Activated CD4-positive, alpha-beta T cell treated with anti-CD3 and anti-CD28 coated beads, Interleukin-2, amount 10 ng/mL, durations not matched to agents 24 days and 14 days (primary cell): ENCODE results near the gene CHSY1. TPM values are rescaled to one million over a fixed set of nuclear protein-coding genes. Genes with fewer than 3 reads are reported as not detected.
"Not testable (repeated sequence)": the region's sequence is repeated elsewhere in the genome, so short reads cannot be mapped to it uniquely, and the experiment has no call there.

Source experiments
- DNase-seq: peaks from one replicate; pipeline ENCODE4 v3.0.0; 2022
- H3K27ac Mint-ChIP-seq: one replicate; pipeline ENCODE4 v1.8.0; 2022; ENCODE audit warnings: mild to moderate bottlenecking, mixed read lengths
- H3K27me3 Mint-ChIP-seq: one replicate; pipeline ENCODE4 v1.8.0; 2022; ENCODE audit warnings: mixed read lengths
- H3K36me3 Mint-ChIP-seq: one replicate; pipeline ENCODE4 v1.8.0; 2022; ENCODE audit warnings: low read depth, mild to moderate bottlenecking, mixed read lengths
- H3K4me1 Mint-ChIP-seq: one replicate; pipeline ENCODE4 v1.8.0; 2021; ENCODE audit warnings: mixed read lengths
- H3K4me3 Mint-ChIP-seq: one replicate; pipeline ENCODE4 v1.8.0; 2022; ENCODE audit warnings: mild to moderate bottlenecking, moderate library complexity, mixed read lengths
- H3K9me3 Mint-ChIP-seq: one replicate; pipeline ENCODE4 v1.8.0; 2021; ENCODE audit warnings: mixed read lengths
- intact Hi-C: fragments of 100-400 bp; cut with micrococcal nuclease; formaldehyde crosslinking; loops from one replicate; pipeline ENCODE4 v1.15.1; 2023
- total RNA-seq: library from RNA; stranded (reverse); gene quantifications from 2 replicates; pipeline ENCODE4 v1.2.3, GENCODE V29; 2022

CHSY1 gene, protein sequence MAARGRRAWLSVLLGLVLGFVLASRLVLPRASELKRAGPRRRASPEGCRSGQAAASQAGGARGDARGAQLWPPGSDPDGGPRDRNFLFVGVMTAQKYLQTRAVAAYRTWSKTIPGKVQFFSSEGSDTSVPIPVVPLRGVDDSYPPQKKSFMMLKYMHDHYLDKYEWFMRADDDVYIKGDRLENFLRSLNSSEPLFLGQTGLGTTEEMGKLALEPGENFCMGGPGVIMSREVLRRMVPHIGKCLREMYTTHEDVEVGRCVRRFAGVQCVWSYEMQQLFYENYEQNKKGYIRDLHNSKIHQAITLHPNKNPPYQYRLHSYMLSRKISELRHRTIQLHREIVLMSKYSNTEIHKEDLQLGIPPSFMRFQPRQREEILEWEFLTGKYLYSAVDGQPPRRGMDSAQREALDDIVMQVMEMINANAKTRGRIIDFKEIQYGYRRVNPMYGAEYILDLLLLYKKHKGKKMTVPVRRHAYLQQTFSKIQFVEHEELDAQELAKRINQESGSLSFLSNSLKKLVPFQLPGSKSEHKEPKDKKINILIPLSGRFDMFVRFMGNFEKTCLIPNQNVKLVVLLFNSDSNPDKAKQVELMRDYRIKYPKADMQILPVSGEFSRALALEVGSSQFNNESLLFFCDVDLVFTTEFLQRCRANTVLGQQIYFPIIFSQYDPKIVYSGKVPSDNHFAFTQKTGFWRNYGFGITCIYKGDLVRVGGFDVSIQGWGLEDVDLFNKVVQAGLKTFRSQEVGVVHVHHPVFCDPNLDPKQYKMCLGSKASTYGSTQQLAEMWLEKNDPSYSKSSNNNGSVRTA
- total RNA-seq: 61.7 and 62.6 TPM in 2 replicates

GRCh38 chr15:101251830-101252820, at the start of gene CHSY1:
CHSY1 (minus strand) TSS chr15:101252048; CDS start chr15:101251456, 592 bp downstream.
- Mint-ChIP-seq H3K27me3 (no peaks in the 10 kb centered on the region), H3K4me3 (peak within 1 kb of the TSS; percentile 91), H3K36me3 (peaks cover 26% of the 10 kb centered on the region), H3K4me1 (peaks cover 57% of the 10 kb centered on the region), H3K27ac (peak within 1 kb of the TSS; percentile 93), H3K9me3 (no peaks in the 10 kb centered on the region)
- intact Hi-C loops: loop anchor here (1.0 to 5.0 kb wide), 3 partner anchors 23 to 91 kb away; no protein-coding TSS in a partner anchor
- DNase-seq: peak; percentile 97

DNA sequence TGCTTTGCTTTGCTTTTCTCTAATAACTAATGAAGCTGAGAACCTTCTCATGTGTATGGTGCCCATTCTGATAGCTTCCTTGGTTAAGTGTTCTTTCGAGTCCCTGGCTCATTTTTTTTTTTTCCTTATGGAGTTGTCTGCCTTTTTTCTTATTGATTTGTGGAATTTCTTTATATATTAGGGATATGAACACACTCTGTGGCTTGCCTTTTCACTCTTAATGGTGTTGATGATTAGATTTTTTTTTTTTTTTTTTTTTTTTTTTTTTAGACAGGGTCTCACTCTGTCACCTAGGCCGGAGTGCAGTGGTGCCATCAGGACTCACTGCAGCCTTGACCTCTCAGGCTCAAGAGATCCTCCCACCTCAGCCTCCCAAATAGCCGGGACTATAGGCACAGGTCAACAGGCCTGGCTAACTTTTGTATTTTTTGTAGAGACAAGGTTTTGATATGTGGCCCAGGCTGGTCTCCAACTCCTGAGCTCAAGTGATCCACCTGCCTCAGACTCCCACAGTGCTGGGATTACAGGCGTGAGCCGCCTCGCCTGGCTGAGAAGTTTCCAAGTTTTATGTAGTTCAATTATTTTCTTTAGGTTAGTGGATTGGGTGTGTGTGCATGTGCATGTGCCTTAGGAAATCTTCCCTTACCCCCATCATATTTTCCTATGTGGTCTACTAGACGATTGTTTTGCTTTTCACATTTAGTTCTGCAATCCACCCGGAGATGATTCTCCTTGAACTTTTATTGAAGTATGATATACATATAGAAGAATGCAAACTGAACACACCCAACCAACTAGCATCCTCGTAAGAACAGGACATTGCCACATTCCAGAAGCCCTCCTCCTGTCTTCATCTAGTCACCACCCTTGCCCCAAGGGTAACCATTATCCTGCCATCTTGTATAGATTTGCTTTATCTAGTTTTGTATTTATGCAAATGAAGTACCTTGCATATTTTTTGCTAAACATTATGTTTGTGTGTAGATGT, 44.9 kb upstream of the CHSY1 start:
- Mint-ChIP-seq H3K36me3 (peaks cover 24% of the 10 kb centered on the region), H3K9me3 (no peaks in the 10 kb centered on the region), H3K27ac (peak overlapping the region; percentile 48), H3K4me1 (peaks cover 29% of the 10 kb centered on the region), H3K27me3 (peaks cover 2% of the 10 kb centered on the region), H3K4me3 (peak overlapping the region; percentile 90)
- DNase-seq: no peak
- intact Hi-C loops: no loop called here

GRCh38 chr15:101295607-101296161, 43.8 kb upstream of the CHSY1 start:
- Mint-ChIP-seq H3K36me3 (peaks cover 30% of the 10 kb centered on the region), H3K9me3 (no peaks in the 10 kb centered on the region), H3K4me3 (peak overlapping the region; percentile 90), H3K27ac (peak overlapping the region; percentile 96), H3K4me1 (peaks cover 33% of the 10 kb centered on the region), H3K27me3 (no peaks in the 10 kb centered on the region)
- DNase-seq: no peak
- intact Hi-C loops: loop anchor here (1.0 to 2.0 kb wide), 5 partner anchors 18 to 429 kb away; partner anchors contain the start of genes SELENOS, TARS3 and TM2D3

GRCh38 chr15:101294731-101295606, 43.1 kb upstream of the CHSY1 start, which contains the start of gene SNRPA1:
SNRPA1 (minus strand) TSS chr15:101295248; CDS start chr15:101295178, 70 bp downstream.
- Mint-ChIP-seq H3K27me3 (no peaks in the 10 kb centered on the region), H3K27ac (peak within 1 kb of the TSS; percentile 96), H3K4me1 (peaks cover 38% of the 10 kb centered on the region), H3K4me3 (peak within 1 kb of the TSS; percentile 90), H3K36me3 (peaks cover 35% of the 10 kb centered on the region), H3K9me3 (no peaks in the 10 kb centered on the region)
- intact Hi-C loops: loop anchor here (1.0 to 5.0 kb wide), 6 partner anchors 18 to 693 kb away; partner anchors contain the start of genes ASB7, LINS1, SELENOS and TARS3
- DNase-seq: peak; percentile 99

- Mint-ChIP-seq H3K9me3 (no peaks in the 10 kb centered on the region), H3K27me3 (no peaks in the 10 kb centered on the region), H3K36me3 (peaks cover 51% of the 10 kb centered on the region), H3K27ac (peak overlapping the region; percentile 96), H3K4me3 (peak overlapping the region; percentile 90), H3K4me1 (peaks cover 47% of the 10 kb centered on the region)
- DNase-seq: no peak
- intact Hi-C loops: loop anchor here (5.0 kb wide), 1 partner anchor 691 kb away; the partner anchor contains the start of genes ASB7 and LINS1
Observed at GRCh38 chr15:101293122-101293521, 41.3 kb upstream of the CHSY1 start.

DNA sequence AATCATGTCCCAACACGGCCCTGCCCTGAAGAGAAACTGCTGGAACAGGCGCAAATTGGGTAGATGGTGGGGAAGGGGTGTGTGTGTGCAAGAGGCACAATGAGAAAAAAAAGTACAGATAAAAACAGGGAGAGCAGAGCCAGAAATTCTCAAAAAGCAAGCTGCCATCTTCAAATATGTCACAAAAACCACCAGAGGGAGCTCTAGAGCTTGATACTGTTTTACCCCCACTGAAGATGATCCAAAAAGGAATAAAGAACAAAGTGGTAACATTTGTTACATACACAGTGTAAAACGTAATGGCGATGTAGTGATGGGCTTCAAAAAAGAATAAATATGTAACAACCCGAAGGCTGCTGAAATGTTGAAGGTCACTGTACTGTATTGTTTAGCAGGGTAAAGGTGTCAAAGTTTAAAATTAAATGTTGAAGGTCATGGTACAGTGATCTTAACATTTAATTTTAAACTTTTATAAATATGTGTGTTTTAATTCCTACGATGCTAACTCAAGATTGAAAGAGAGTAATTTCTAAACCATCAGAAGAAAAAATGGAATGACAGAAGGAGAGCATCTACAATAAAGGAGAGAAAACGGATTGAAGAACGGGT, 37.2 kb upstream of the CHSY1 start:
- Mint-ChIP-seq H3K4me3 (no peak overlapping the region), H3K9me3 (no peaks in the 10 kb centered on the region), H3K36me3 (peaks cover 77% of the 10 kb centered on the region), H3K27ac (peak overlapping the region; percentile 25), H3K4me1 (peaks cover 41% of the 10 kb centered on the region), H3K27me3 (no peaks in the 10 kb centered on the region)
- intact Hi-C loops: loop anchor here (1.0 kb wide), 1 partner anchor 12 kb away; the partner anchor contains the start of gene SELENOS
- peak; percentile 80 for DNase-seq

DNA sequence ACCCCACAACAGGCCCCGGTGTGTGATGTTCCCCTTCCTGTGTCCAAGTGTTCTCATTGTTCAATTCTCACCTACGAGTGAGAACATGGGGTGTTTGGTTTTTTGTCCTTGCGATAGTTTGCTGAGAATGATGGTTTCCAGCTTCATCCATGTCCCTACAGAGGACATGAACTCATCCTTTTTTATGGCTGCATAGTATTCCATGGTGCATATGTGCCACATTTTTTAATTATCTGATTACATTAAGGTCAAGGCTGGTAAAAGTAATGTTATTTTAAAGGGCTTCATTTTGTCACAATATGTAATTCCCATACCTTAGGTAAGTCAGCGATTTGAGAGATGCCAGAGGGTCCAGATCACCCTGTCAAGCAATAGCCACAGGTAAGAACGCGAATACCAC, 35.5 kb upstream of the CHSY1 start:
- H3K9me3 Mint-ChIP-seq, H3K4me3 Mint-ChIP-seq, H3K27me3 Mint-ChIP-seq, H3K27ac Mint-ChIP-seq, intact Hi-C loops, DNase-seq: not testable (repeated sequence)
- peaks cover 29% of the 10 kb centered on the region for H3K4me1 Mint-ChIP-seq
- H3K36me3 Mint-ChIP-seq: peaks cover 79% of the 10 kb centered on the region

- H3K27ac Mint-ChIP-seq: no peak overlapping the region
- no peak for DNase-seq
- intact Hi-C loops: no loop called here
- no peak overlapping the region for H3K4me3 Mint-ChIP-seq
- H3K9me3 Mint-ChIP-seq: no peaks in the 10 kb centered on the region
- peaks cover 24% of the 10 kb centered on the region for H3K4me1 Mint-ChIP-seq
- H3K27me3 Mint-ChIP-seq: no peaks in the 10 kb centered on the region
- peaks cover 78% of the 10 kb centered on the region for H3K36me3 Mint-ChIP-seq
Observed at GRCh38 chr15:101286471-101287114, 34.7 kb upstream of the CHSY1 start.

GRCh38 chr15:101283931-101284330, 32.1 kb upstream of the CHSY1 start:
- H3K4me3 Mint-ChIP-seq: no peak overlapping the region
- no peaks in the 10 kb centered on the region for H3K27me3 Mint-ChIP-seq
- peaks cover 12% of the 10 kb centered on the region for H3K4me1 Mint-ChIP-seq
- peaks cover 76% of the 10 kb centered on the region for H3K36me3 Mint-ChIP-seq
- no peak for DNase-seq
- intact Hi-C loops: no loop called here
- no peak overlapping the region for H3K27ac Mint-ChIP-seq
- no peaks in the 10 kb centered on the region for H3K9me3 Mint-ChIP-seq

GRCh38 chr15:101280007-101280406, 28.2 kb upstream of the CHSY1 start:
- H3K9me3 Mint-ChIP-seq: no peaks in the 10 kb centered on the region
- no peak overlapping the region for H3K27ac Mint-ChIP-seq

More at GRCh38 chr15:101280007-101280406, 28.2 kb upstream of the CHSY1 start:
- H3K36me3 Mint-ChIP-seq: peaks cover 54% of the 10 kb centered on the region
- peaks cover 15% of the 10 kb centered on the region for H3K4me1 Mint-ChIP-seq
- no peak overlapping the region for H3K4me3 Mint-ChIP-seq
- no peak for DNase-seq
- H3K27me3 Mint-ChIP-seq: no peaks in the 10 kb centered on the region
- intact Hi-C loops: no loop called here
